Smooth muscle cell (in vitro differentiated cells): Measurements from ENCODE around the gene SAMD14. TPM values are rescaled to one million over a fixed set of nuclear protein-coding genes. Genes with fewer than 3 reads are reported as not detected.

Experiments used
- DNase-seq: peaks from one replicate; lab custom pipeline; 2025; ENCODE audit not compliant: unreplicated experiment; lab: John Stamatoyannopoulos, UW
- H2AFZ ChIP-seq: fragments of 200-600 bp; sonication (generic); 2 replicates; pipeline ENCODE4 v1.6.0; 2016; ENCODE audit warnings: antibody characterized with exemption, low read depth, mild to moderate bottlenecking
- H3F3A ChIP-seq: fragments of 200-600 bp; sonication (generic); 2 replicates; pipeline ENCODE4 v1.6.0; 2017; ENCODE audit warnings: antibody characterized with exemption, low read depth
- H3K27ac ChIP-seq: fragments of 200-600 bp; sonication (generic); 2 replicates; pipeline ENCODE4 v1.5.1; 2016; ENCODE audit warnings: low read depth, mild to moderate bottlenecking
- H3K27me3 ChIP-seq: fragments of 200-600 bp; sonication (generic); 2 replicates; pipeline ENCODE4 v1.6.1; 2016; ENCODE audit warnings: low read depth, mild to moderate bottlenecking
- H3K36me3 ChIP-seq: fragments of 200-600 bp; sonication (generic); 2 replicates; pipeline ENCODE4 v1.5.1; 2016; ENCODE audit warnings: low read depth
- H3K4me1 ChIP-seq: fragments of 200-600 bp; sonication (generic); 2 replicates; pipeline ENCODE4 v1.5.1; 2016; ENCODE audit warnings: low read depth
- H3K4me2 ChIP-seq: fragments of 200-600 bp; sonication (generic); 2 replicates; pipeline ENCODE4 v1.6.0; 2016; ENCODE audit warnings: mild to moderate bottlenecking
- H3K4me3 ChIP-seq: fragments of 200-600 bp; sonication (generic); 2 replicates; pipeline ENCODE4 v1.5.1; 2016; ENCODE audit warnings: mild to moderate bottlenecking
- H3K79me2 ChIP-seq: fragments of 200-600 bp; sonication (generic); 2 replicates; pipeline ENCODE4 v1.6.0; 2016; ENCODE audit warnings: low read depth, mild to moderate bottlenecking
- H3K9ac ChIP-seq: fragments of 200-600 bp; sonication (generic); 2 replicates; pipeline ENCODE4 v1.6.0; 2016; ENCODE audit warnings: low read depth
- H3K9me3 ChIP-seq: fragments of 200-600 bp; sonication (generic); replicated peaks from 2 replicates; pipeline ENCODE4 v1.5.1; 2016; ENCODE audit warnings: low read depth
- H4K20me1 ChIP-seq: fragments of 200-600 bp; sonication (generic); 2 replicates; pipeline ENCODE4 v1.6.0; 2016; ENCODE audit warnings: low read depth
- CTCF ChIP-seq: fragments of 200-600 bp; sonication (generic); IDR thresholded peaks from 2 replicates; pipeline ENCODE4 v1.5.1; 2017; ENCODE audit warnings: borderline replicate concordance, mild to moderate bottlenecking, antibody characterized with exemption; ENCODE audit not compliant: insufficient read depth, poor library complexity, severe bottlenecking
- WGBS: methylation state at CpG from one replicate; pipeline ENCODE4 v1.1.7; 2016; ENCODE audit warnings: low lambda C conversion rate; 5-methylcytosine and 5-hydroxymethylcytosine counted together
- polyA plus RNA-seq: library from polyadenylated mRNA; unstranded; fragments of >200 nt; fragmentation: Nextera tagmentation; extraction: Ambion mirVana; gene quantifications from 2 replicates; pipeline ENCODE4 v1.2.1, GENCODE V29; 2016
- total RNA-seq: library from RNA; depleted of rRNA; stranded (reverse); fragments of >200 nt; gene quantifications from 2 replicates; pipeline ENCODE4 v1.2.3, GENCODE V29; 2014

SAMD14 gene
- total and polyA plus RNA-seq, 2 experiments from 2014 or later = 13.7 to 39.1 TPM

DNA sequence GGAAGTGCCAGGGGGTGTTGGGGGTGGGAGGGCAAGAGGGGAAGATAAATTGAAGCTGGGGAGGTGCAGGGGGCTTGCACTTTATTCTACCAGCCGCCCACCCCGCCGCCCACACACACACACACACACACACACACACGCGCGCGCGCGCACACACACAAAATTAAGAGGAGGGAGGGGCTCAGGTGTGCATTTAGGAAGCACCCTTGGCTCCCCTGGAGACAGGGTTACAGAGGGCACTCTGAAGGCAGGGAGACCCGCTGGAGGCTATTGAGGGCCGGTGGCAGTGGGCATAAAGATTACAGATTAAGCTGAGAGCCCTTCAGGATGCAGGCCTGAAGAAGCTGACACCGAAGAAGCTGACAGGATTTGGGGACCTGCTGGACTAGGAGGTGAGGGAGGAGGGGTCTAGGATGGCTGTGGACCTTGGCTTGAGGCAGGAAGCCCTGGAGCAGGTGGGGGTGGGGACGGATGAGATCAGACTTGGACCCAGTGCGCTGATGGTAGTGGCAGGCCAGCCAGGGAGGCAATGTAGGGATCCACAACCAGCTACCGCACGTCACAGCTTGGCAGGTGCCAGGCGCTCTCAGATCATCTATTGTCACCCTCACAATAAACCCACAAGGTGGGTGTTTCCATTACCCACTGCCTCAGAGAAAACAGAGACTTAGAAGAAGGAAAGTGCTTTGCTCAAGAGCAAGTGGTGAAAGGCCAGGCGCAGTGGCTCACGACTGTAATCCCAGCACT lies 772 bp upstream of the SAMD14 start:
- Histone ChIP-seq H3K36me3 (no peaks in the 10 kb centered on the region), H2AFZ (no peak overlapping the region), H4K20me1 (peaks cover 13% of the 10 kb centered on the region), H3K9ac (no peak overlapping the region), H3K27me3 (no peaks in the 10 kb centered on the region), H3F3A (peaks cover 14% of the 10 kb centered on the region), H3K4me1 (peaks cover 21% of the 10 kb centered on the region), H3K4me3 (peak overlapping the region; percentile 67), H3K4me2 (peak overlapping the region; percentile 99), H3K27ac (no peak overlapping the region), H3K9me3 (no peaks in the 10 kb centered on the region), H3K79me2 (no peaks in the 10 kb centered on the region)
- no peak for TF ChIP-seq CTCF
- 46% methylated on average over 16 of the region's 19 CpGs for WGBS
- DNase-seq = no peak

DNA sequence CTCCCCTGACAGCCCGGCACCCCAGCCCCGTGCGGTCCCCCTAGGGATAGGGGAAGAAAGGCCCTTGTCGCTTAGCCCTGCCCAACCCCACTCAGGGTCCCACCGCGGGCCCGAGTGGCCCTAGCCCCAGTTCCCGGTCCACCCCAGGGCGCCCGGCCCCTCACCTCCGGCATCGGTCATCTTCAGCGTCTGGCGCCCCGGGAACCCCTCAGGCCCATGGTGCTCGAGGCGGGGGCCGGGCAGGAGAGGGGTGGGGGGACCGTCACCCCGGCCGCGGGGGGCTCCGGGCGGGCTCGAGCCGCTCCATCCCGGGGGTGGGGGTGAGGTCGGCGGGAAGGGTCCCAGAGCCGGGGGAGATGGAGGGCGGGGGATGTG lies 620 bp downstream of the SAMD14 start:
- H3F3A ChIP-seq = peaks cover 14% of the 10 kb centered on the region
- H3K27ac ChIP-seq = no peak overlapping the region

GRCh38 chr17:50128441-50129352 lies 1.3 kb downstream of the SAMD14 start:
- Histone ChIP-seq H2AFZ (peak overlapping the region; percentile 15), H3K4me3 (peak overlapping the region; percentile 67), H3K36me3 (no peaks in the 10 kb centered on the region), H3K4me1 (peaks cover 28% of the 10 kb centered on the region), H3K4me2 (peak overlapping the region; percentile 99), H3K9me3 (no peaks in the 10 kb centered on the region), H3K9ac (peak overlapping the region; percentile 90), H3K27ac (peak overlapping the region; percentile 49), H3F3A (peaks cover 14% of the 10 kb centered on the region), H3K79me2 (no peaks in the 10 kb centered on the region), H4K20me1 (peaks cover 11% of the 10 kb centered on the region), H3K27me3 (no peaks in the 10 kb centered on the region)
- TF ChIP-seq CTCF = no peak
- no peak for DNase-seq
- WGBS = 12% methylated on average over 27 of the region's 32 CpGs

More for the DNA sequence above, 620 bp downstream of the SAMD14 start:
- peak overlapping the region; percentile 99 for H3K4me2 ChIP-seq
- peak overlapping the region; percentile 90 for H3K9ac ChIP-seq
- no peaks in the 10 kb centered on the region for H3K27me3 ChIP-seq
- TF ChIP-seq CTCF = no peak
- H3K79me2 ChIP-seq = no peaks in the 10 kb centered on the region
- H3K4me3 ChIP-seq = peak overlapping the region; percentile 67
- H4K20me1 ChIP-seq = peaks cover 13% of the 10 kb centered on the region
- peaks cover 22% of the 10 kb centered on the region for H3K4me1 ChIP-seq
- H3K36me3 ChIP-seq = no peaks in the 10 kb centered on the region
- no peak for DNase-seq
- H3K9me3 ChIP-seq = no peaks in the 10 kb centered on the region
- WGBS = 2% methylated on average over 13 of the region's 31 CpGs
- H2AFZ ChIP-seq = no peak overlapping the region
